GM18517 (cell line): ENCODE data around the gene TSPAN8.
"Not testable (repeated sequence)": the region's sequence is repeated elsewhere in the genome, so short reads cannot be mapped to it uniquely, and the experiment has no call there.

ENCODE experiments used
- ATAC-seq: cut with Tn5 transposase; IDR thresholded peaks from one replicate; pipeline ENCODE4 v1.9.1; 2021; ENCODE audit warnings: mild to moderate bottlenecking, moderate library complexity; ENCODE audit not compliant: unreplicated experiment

TSPAN8 gene

GRCh38 chr12:71157601-71158233 lies at the start of gene TSPAN8:
Gene TSPAN8 (minus strand): TSS chr12:71157999. CDS start chr12:71157678, 321 bp downstream.
- no peak for ATAC-seq

- no peak for ATAC-seq
Measured at GRCh38 chr12:71201136-71201679, 43.4 kb upstream of the TSPAN8 start.

GRCh38 chr12:71200706-71201105 lies 42.9 kb upstream of the TSPAN8 start:
- ATAC-seq, result no peak

- no peak for ATAC-seq
Measured at GRCh38 chr12:71197460-71197859, 39.7 kb upstream of the TSPAN8 start.

GRCh38 chr12:71195338-71195896 lies 37.6 kb upstream of the TSPAN8 start:
- ATAC-seq, result no peak

GRCh38 chr12:71194657-71195056 lies 36.9 kb upstream of the TSPAN8 start:
- ATAC-seq, result no peak

GRCh38 chr12:71193041-71193440 lies 35.2 kb upstream of the TSPAN8 start:
- ATAC-seq, result no peak

GRCh38 chr12:71191509-71192196 lies 33.9 kb upstream of the TSPAN8 start:
- ATAC-seq, result no peak

GRCh38 chr12:71190822-71191221 lies 33.0 kb upstream of the TSPAN8 start:
- no peak for ATAC-seq

GRCh38 chr12:71187379-71187778 lies 29.6 kb upstream of the TSPAN8 start:
- no peak for ATAC-seq

GRCh38 chr12:71186571-71187288 lies 28.9 kb upstream of the TSPAN8 start:
- ATAC-seq, result no peak

- ATAC-seq, result no peak
Measured at GRCh38 chr12:71183846-71184245, 26.0 kb upstream of the TSPAN8 start.

GRCh38 chr12:71183018-71183417 lies 25.2 kb upstream of the TSPAN8 start:
- ATAC-seq, result no peak

- ATAC-seq, result no peak
Measured at GRCh38 chr12:71178162-71178561, 20.4 kb upstream of the TSPAN8 start.

- no peak for ATAC-seq
Measured at GRCh38 chr12:71174825-71175224, 17.0 kb upstream of the TSPAN8 start.

GRCh38 chr12:71174146-71174545 lies 16.3 kb upstream of the TSPAN8 start:
- no peak for ATAC-seq

GRCh38 chr12:71170456-71170855 lies 12.7 kb upstream of the TSPAN8 start:
- no peak for ATAC-seq

- no peak for ATAC-seq
Measured at GRCh38 chr12:71169286-71169685, 11.5 kb upstream of the TSPAN8 start.

GRCh38 chr12:71166862-71167496 lies 9.2 kb upstream of the TSPAN8 start:
- ATAC-seq, result no peak

GRCh38 chr12:71166280-71166679 lies 8.5 kb upstream of the TSPAN8 start:
- ATAC-seq, result no peak

- ATAC-seq, result not testable (repeated sequence)
Measured at GRCh38 chr12:71165780-71166179, 8.0 kb upstream of the TSPAN8 start.
